Measurements from ENCODE around the gene TMEM208. TPM values are rescaled to one million over a fixed set of nuclear protein-coding genes. Genes with fewer than 3 reads are reported as not detected.

Gene TMEM208
- total and polyA plus RNA-seq, 2 of the 13 experiments (the other 11 are each of a cell fraction or from before 2014, with no cell fraction given): 58.8 to 72.9 TPM

DNA sequence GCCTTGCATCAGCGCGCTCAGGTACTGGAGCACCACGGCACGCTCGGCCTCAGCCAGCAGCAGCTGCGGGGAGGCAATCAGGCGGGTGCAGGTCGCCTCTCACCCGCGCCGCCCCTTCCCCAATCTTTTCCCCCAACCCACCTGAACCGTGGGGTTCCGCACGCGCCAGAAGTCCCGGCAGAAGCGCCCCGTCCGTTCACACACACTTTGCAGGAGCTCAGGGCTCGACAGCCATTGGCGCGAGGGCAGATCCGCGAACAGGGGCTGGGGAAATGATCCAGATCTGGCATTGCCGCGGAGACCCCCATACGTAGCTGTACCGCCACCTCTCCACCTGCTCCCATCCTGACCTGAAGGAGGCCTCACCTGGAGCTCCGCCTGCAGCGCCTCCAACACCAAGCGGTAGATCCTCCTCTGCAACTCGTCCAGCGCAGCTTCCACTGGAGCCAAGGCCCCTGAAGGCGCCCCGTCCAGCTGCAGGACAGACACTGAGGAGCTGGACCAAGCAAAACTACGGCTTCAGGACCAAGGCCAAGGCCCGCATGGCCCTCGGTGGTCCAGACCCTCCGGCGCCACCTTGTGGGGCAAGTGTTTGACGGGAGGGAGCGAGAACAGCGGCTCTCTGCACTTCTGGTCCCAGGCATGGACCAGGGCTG, 41.8 kb upstream of the TMEM208 start (continued):
- TF ChIP-seq, protein P1, sequence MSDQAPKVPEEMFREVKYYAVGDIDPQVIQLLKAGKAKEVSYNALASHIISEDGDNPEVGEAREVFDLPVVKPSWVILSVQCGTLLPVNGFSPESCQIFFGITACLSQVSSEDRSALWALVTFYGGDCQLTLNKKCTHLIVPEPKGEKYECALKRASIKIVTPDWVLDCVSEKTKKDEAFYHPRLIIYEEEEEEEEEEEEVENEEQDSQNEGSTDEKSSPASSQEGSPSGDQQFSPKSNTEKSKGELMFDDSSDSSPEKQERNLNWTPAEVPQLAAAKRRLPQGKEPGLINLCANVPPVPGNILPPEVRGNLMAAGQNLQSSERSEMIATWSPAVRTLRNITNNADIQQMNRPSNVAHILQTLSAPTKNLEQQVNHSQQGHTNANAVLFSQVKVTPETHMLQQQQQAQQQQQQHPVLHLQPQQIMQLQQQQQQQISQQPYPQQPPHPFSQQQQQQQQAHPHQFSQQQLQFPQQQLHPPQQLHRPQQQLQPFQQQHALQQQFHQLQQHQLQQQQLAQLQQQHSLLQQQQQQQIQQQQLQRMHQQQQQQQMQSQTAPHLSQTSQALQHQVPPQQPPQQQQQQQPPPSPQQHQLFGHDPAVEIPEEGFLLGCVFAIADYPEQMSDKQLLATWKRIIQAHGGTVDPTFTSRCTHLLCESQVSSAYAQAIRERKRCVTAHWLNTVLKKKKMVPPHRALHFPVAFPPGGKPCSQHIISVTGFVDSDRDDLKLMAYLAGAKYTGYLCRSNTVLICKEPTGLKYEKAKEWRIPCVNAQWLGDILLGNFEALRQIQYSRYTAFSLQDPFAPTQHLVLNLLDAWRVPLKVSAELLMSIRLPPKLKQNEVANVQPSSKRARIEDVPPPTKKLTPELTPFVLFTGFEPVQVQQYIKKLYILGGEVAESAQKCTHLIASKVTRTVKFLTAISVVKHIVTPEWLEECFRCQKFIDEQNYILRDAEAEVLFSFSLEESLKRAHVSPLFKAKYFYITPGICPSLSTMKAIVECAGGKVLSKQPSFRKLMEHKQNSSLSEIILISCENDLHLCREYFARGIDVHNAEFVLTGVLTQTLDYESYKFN (CRISPR knock-in tag; conservative IDR thresholded peaks at IDR 0.05): no peak
- peak; percentile 98 for TF ChIP-seq SIN3A (IDR thresholded peaks at IDR 0.05; ENCODE audit: borderline replicate concordance, low read depth, low read length)
- 0 out of 2 replicates have a peak, but pooled peaks have one; percentile 35 for TF ChIP-seq ZNF24 (IDR thresholded peaks at IDR 0.05)
- peak; percentile 68; the same call in 1 of the 2 replicates for TF ChIP-seq ZNF652 (CRISPR knock-in tag; IDR thresholded peaks at IDR 0.05; ENCODE audit: borderline replicate concordance, low read depth)
- no peak for TF ChIP-seq KAT2B (IDR thresholded peaks at IDR 0.05; ENCODE audit: borderline replicate concordance, low read depth, low read length)
- TF ChIP-seq ZNF232 (CRISPR knock-in tag; IDR thresholded peaks at IDR 0.05; ENCODE audit: borderline replicate concordance): peak; percentile 92
- peak; percentile 92 for TF ChIP-seq MEIS2 (CRISPR knock-in tag; IDR thresholded peaks at IDR 0.05)
- TF ChIP-seq, protein P2, sequence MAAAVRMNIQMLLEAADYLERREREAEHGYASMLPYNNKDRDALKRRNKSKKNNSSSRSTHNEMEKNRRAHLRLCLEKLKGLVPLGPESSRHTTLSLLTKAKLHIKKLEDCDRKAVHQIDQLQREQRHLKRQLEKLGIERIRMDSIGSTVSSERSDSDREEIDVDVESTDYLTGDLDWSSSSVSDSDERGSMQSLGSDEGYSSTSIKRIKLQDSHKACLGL (CRISPR knock-in tag; IDR thresholded peaks at IDR 0.05): peak; percentile 97
- TF ChIP-seq ZNF629 (CRISPR knock-in tag; conservative IDR thresholded peaks at IDR 0.05): peak; percentile 52
- peak; percentile 93; the same call in 1 of the 2 replicates for TF ChIP-seq MIER3 (CRISPR knock-in tag; IDR thresholded peaks at IDR 0.05; ENCODE audit: borderline replicate concordance)
- TF ChIP-seq ARHGAP35 (CRISPR knock-in tag; IDR thresholded peaks at IDR 0.05; ENCODE audit: borderline replicate concordance): peak; percentile 61; the same call in 1 of the 2 replicates
- peak; percentile 96 for TF ChIP-seq HDAC2 (CRISPR knock-in tag; IDR thresholded peaks at IDR 0.05)
- TF ChIP-seq, protein P3, sequence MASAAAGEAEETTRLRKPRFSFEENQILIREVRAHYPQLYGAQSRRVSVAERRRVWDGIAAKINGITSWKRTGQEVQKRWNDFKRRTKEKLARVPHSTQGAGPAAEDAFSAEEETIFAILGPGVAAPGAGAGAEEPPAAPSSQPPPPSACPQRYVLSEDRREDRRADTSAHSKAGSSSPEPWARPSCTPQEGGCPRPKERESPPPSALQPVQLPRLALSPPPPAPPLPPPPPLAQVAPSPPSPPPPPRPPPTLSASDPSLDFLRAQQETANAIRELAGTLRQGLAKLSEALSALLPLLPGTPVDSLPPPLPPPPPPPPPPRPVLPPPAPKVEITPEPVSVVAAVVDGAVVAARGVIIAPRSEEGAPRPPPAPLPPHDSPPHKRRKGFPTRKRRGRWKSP (CRISPR knock-in tag; IDR thresholded peaks at IDR 0.05): peak; percentile 49; the same call in 1 of the 2 replicates
- peak; percentile 53; the same call in 1 of the 2 replicates for TF ChIP-seq ZNF879 (CRISPR knock-in tag; IDR thresholded peaks at IDR 0.05)
- TF ChIP-seq SKI (IDR thresholded peaks at IDR 0.05; ENCODE audit: partially characterized antibody): peak; percentile 48
- TF ChIP-seq HNRNPL (IDR thresholded peaks at IDR 0.05; ENCODE audit: low read depth, low read length): 0 out of 2 replicates have a peak, but pooled peaks have one; percentile 53
- TF ChIP-seq ZNF17 (CRISPR knock-in tag; IDR thresholded peaks at IDR 0.05): no peak
- peak; percentile 52; the same call in 1 of the 2 replicates for TF ChIP-seq JUND (CRISPR knock-in tag; IDR thresholded peaks at IDR 0.05)
- TF ChIP-seq, protein P4, sequence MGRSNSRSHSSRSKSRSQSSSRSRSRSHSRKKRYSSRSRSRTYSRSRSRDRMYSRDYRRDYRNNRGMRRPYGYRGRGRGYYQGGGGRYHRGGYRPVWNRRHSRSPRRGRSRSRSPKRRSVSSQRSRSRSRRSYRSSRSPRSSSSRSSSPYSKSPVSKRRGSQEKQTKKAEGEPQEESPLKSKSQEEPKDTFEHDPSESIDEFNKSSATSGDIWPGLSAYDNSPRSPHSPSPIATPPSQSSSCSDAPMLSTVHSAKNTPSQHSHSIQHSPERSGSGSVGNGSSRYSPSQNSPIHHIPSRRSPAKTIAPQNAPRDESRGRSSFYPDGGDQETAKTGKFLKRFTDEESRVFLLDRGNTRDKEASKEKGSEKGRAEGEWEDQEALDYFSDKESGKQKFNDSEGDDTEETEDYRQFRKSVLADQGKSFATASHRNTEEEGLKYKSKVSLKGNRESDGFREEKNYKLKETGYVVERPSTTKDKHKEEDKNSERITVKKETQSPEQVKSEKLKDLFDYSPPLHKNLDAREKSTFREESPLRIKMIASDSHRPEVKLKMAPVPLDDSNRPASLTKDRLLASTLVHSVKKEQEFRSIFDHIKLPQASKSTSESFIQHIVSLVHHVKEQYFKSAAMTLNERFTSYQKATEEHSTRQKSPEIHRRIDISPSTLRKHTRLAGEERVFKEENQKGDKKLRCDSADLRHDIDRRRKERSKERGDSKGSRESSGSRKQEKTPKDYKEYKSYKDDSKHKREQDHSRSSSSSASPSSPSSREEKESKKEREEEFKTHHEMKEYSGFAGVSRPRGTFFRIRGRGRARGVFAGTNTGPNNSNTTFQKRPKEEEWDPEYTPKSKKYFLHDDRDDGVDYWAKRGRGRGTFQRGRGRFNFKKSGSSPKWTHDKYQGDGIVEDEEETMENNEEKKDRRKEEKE (IDR thresholded peaks at IDR 0.05): no peak
- no peak for TF ChIP-seq NFIB (CRISPR knock-in tag; IDR thresholded peaks at IDR 0.05; ENCODE audit: borderline replicate concordance)
- TF ChIP-seq, protein P5, sequence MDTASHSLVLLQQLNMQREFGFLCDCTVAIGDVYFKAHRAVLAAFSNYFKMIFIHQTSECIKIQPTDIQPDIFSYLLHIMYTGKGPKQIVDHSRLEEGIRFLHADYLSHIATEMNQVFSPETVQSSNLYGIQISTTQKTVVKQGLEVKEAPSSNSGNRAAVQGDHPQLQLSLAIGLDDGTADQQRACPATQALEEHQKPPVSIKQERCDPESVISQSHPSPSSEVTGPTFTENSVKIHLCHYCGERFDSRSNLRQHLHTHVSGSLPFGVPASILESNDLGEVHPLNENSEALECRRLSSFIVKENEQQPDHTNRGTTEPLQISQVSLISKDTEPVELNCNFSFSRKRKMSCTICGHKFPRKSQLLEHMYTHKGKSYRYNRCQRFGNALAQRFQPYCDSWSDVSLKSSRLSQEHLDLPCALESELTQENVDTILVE (CRISPR knock-in tag; IDR thresholded peaks at IDR 0.05): peak; percentile 94

All from HepG2 (cell line).